GM20431 (cell line): Measurements from ENCODE around the gene ERI2.
"Not testable (repeated sequence)": the region's sequence is repeated elsewhere in the genome, so short reads cannot be mapped to it uniquely, and the experiment has no call there.

Experiments
- in situ Hi-C: fragments of 300-500 bp; cut with MseI, MboI; formaldehyde crosslinking; loops from one replicate; pipeline ENCODE4 v1.15.0; 2020; ENCODE audit warnings: low sequenced_read_pairs; ENCODE audit not compliant: unreplicated experiment

Gene ERI2

DNA sequence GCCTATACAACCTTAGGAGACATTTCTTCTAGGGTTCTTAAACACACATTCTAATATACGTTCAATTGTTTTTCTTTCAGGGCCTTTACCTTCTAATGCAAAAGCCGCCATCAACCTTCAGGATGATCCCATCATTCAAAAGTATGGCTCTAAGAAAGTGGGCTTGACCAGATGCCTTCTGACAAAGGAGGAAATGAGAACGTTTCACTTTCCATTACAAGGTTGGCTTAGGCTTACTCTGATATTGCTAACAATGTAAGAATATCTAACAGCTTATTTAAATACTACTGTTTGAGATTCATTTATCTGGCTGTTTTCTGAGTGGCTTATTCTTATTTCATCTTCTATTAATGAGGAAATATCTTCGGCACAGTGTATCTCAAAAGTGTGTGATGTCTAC is 15.4 kb upstream of the ERI2 start:
- in situ Hi-C loops = no loop called here

DNA sequence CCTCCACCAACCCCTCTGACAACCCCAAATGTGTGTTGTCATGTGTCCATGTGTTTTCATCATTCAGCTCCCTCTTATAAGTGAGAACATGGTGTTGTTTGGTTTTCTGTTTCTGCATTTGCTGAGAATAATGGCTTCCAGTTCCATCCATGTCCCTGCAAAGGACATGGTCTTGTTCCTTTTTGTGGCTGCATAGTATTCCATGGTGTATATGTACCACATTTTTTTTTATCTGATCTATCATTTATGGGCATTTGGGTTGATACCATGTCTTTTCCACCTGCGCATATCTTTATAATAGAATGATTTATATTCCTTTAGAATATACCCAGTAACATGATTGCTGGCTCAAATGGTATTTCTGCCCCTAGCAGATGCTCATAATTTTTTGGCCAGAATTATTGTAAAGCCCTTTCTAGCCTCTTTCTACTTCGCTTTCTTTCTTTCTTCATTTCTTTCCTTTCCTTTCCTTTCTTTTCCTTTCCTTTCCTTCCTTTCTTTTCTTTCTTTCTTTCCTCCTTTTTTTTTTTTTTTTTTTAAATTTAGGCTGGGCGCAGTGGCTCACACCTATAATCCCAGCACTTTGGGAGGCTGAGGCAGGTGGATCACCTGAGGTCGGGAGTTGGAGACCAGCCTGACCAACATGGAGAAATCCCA is 12.8 kb upstream of the ERI2 start:
- in situ Hi-C loops = no loop called here

DNA sequence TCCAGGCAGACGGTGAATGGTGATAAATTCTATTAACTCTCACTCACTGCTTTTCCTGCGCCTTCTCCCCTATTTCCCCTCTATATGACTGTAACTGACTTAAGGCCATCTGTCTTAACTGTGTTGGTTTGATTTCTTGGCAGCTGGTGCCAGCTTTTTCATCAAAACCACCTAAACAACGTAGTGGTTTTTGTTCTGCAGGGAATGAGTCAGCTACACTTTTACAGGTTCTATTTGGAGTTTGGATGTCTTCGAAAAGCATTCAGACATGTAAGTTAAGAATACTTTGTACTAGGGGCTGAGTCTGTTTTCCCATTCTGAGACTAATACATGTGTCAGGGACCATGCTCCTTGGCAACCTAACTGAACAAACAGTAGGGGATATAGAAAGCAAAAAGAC is 8.5 kb upstream of the ERI2 start:
- in situ Hi-C loops = no loop called here

DNA sequence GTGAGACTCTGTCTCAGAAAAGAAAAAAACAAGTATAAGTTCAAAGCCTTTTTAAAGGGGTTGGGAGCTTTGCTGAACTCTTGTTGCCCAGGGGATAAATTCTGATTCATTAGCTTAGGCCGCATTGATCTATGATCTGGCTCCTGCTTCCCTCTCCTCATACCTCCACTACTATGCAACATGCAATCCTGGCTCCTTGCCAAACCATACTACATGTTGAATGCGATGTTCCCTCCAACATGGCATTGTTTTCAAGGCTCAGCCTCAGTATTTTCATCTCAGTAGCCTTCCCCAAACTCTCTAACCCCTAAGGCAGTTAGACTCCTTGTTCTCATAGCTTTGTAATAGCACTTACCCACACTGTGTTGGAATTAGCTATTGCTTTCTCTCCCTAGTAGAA is 6.2 kb upstream of the ERI2 start:
- in situ Hi-C loops = no loop called here

DNA sequence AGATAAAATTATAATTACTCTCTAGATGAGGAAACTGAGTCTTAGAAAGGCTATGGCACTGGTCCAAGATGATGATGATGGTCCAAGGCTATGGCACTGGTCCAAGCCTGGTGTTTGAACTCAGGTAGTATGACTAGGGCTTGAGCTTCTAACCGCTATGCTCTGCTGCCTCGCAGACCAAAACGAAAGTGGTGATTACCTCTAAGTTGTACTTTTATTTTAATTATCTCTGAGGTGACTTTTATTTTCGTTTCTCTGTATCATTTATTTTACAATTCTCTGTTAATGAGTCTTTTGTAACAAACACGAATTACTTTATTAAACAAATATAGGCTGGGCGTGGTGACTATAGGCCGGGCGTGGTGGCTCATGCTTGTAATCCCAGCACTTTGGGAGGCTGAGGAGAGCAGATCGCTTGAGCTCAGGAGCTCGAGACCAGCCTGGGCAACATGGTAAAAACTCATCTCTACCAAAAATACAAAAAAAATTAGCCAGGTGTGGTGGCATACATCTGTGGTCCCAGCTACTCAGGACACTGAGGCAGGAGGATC is 5.7 kb upstream of the ERI2 start:
- in situ Hi-C loops = no loop called here

DNA sequence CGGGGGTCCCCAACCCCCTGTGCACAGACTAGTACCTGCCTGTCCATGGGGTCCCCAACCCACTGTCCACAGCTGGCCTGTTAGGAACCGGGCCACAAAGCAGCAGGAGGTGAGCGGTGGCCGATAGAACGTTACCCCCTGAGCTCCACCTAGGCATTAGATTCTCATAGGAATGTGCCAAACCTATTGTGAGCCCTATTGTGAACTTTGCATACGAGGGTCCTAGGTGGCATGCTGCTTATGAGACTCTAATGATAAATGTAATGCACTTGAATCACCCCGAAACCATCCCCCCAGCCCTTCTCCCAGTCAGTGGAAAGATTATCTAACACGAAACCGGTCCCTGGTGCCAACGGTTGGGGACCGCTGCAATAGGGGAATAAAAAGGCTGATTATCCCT is 1.6 kb upstream of the ERI2 start:
- in situ Hi-C loops = no loop called here

DNA sequence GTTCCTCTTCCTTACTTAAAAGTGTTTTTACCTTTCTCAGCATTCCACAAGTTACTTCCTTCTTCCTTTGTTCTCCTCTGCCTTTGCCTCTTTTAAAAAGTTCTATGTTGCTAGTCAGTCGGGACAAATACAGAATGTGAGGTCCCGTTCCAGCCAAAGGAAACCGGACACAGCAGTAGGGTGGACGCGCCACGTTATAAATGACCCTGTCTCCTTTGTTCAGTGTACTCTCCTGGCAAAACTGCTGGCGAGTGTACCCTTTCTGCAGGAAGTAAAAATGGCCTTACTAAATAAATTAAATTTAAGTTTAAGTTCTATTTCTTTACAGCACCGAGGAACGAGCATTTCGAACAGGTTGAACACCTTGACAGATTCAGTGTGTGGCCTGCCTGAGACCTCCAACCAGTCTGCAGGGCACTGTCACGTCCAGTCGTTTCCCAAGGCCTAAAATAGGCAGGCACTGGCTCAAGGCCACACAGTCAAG is 546 bp downstream of the ERI2 start:
- in situ Hi-C loops = not testable (repeated sequence)

DNA sequence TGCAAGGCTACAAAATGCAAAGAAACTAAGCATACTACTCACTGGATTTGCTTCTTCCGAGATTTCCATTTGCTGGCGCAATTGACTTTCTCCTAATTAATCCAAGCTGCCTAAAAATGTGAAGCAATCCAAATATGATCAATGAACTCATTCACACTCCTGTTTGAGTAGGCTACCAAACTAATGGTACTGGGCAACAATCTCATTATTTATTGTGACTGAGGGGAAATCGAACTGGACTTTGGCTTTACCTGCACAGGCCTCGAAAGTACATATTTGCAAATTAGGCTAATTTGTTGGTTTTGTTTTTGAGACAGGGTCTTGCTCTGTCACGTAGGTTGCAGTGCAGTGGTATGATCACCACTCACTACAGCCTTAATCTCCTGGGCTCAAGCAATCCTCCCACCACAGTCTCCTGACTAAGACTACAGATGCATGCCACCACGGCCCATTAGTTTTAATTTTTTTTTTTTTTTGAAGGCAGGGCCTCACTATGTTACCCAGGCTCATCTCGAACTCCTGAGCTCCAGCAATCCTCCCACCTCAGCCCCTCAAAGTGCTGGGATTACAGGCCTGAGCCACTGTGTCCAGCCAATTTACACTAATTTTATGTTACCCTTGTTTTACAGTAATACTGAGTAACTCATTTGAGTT is 2.6 kb downstream of the ERI2 start:
- in situ Hi-C loops = no loop called here

DNA sequence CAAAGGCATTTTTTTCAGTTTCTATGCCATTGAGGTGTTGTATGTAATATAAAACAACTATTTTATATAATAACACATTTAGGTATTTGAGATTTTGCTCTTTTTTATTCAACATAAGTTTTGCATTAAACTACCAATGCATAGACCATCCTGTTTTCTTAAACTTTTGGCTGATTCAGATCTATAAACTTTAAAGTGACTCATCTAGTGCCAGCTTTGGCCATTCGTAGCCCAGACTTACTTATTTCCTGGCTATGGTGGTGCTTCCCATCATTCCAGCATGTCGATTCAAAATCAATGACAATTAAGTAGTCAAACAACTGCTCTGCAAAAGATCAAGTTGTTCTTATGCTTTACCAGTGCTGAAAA is 3.1 kb downstream of the ERI2 start:
- in situ Hi-C loops = no loop called here

DNA sequence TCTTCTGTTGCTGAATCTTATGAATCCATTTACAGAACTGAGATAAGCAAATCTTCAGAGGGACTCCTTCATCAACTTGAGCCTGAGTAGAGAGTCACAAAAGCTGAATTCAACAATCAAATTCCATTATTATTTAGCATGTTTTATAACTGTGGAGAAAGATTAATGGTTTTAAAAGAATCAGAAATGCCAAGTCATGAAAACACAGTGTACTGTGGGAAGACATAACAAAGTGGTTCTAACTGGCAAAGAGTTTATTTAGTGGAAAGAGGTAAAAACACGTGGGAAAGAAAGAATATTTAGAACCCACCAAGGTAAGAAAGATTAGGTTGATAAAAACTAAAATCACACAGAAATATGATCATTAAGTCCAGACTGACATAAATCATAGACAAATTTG is 5.0 kb downstream of the ERI2 start:
- in situ Hi-C loops = no loop called here

DNA sequence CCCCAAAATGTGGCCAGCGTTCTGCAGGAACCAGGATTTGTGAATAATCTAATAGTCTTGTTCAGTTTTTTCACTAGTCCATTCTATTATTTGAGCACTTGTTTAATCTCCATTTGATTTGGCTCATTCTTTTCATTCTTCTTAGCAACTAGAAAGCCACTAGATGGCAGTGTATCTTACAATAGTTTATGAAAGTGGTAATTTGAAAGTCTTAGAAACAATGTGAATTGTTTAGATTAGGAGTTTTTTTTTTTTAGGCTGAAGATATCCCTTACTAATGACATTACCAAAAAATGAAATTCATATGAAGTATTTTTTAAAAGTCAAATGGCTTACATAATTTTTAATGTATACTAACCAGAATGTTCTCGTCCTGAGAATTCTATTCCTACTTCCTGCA is 6.7 kb downstream of the ERI2 start:
- in situ Hi-C loops = no loop called here

DNA sequence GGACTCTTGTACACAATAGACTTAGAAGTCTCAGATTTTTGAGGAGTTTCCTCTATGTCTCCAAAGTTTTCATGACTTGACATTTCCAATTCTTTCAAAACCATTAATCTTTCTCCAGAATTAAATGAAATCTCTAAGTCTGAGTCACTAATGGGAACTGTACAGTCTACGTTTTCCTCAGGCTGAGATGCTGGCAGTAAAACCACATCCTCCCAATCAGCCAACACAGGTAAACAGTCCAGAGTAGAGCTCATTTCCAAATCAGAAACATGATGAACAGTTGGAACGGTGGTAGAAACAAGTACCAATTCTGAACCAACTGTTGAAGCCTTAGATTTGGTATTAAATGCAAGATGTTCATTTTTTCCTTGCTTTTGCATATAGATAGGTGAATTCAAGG is 7.9 kb downstream of the ERI2 start:
- in situ Hi-C loops = no loop called here

DNA sequence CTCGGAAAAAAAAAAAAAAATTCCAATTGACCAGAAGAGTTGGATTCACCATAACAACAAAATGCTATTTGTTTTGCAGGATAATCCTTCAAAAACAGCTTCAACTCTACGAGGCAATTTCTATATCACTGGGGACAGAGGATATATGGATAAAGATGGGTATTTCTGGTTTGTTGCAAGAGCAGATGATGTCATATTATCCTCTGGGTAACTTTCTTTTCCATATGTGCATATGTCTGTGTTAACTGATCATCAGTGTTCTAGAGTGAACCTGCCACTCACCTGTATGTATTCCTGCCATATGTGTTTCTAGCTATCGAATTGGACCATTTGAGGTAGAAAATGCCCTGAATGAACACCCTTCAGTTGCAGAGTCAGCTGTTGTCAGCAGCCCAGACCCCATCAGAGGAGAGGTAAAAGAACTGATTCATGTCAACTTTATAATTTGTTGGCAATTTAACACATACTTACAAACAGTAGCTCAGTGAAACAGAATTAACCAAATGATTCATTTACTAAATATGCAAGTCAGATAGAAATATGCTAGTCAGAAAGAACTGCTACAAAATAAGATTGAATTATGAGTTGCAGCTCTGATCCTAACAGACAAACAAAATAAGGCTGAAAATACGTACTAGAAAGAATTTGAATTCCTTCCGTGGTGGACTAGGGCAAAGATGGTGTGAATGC is 14.2 kb downstream of the ERI2 start:
- in situ Hi-C loops = no loop called here

DNA sequence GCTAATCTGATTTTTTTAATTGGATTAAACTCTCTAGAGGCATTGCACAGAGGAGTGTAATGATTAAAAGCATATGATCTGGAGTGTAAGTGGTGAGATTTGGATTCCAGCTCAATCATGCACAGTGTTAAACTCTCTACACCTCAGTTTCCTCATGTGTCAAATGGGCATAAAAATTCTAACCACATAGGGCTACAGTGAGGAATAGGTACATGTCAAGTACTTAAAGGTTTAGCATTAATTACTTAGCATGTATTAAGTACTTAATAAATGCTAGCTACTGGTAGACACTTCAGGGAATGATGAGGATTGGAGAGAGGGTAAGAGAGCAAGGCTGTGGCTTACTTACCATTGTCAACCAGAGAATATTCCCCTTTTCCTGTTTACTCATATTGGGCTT is 17.1 kb downstream of the ERI2 start:
- in situ Hi-C loops = no loop called here

DNA sequence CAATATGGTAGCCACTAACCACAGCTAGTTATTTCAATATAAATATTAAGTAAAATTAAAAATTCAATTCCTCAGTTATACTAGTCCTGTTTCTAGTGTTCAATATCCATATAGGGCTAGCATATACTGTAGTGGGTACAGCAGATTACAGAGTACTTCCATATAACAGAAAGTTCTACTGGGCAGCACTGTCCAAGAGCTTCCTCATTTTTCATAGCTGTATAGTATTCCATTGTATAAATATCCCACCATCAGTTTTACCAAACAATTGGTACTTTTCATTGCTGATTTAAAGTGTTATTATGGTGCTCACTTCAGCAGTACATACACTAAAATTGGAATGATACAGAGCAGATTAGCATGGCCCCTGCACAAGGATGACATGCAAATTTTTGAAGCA is 22.1 kb downstream of the ERI2 start:
- in situ Hi-C loops = no loop called here

DNA sequence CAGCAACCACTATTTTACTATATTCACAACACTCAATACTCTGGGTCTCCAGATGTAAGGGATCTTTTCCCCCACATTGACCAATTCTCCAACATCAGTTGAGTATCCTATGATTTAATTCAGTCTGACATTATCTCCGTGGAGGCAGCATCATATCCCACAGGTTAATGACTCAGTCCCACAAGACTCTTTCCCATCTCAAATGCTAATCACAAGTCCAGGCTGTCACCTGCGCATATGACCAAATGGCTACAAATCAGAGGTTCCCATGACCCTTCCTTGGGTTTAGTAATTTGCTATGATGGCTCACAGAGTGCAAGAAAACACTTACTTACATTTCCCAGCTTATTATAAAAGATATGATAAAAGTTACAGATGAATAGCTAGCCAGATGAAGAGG is 23.8 kb downstream of the ERI2 start:
- in situ Hi-C loops = no loop called here

DNA sequence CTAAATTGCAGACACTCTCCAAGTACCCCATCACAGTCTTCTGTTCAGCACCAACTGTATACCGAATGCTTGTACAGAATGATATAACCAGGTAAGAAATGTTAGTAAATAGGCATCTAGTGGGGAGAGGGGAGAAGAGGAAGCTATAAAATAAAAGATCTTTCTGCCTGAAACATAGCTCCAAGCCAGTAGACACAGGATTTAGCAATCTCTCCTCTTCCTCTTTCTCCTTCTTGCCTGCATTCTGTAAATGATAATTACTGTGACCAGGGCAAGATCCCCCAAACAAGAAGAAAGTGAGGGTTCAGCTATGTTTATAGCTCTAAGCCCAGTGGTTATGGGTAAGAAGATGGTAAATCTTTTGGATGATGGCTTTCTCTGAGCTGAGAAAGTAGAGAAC is 24.6 kb downstream of the ERI2 start:
- in situ Hi-C loops = no loop called here

DNA sequence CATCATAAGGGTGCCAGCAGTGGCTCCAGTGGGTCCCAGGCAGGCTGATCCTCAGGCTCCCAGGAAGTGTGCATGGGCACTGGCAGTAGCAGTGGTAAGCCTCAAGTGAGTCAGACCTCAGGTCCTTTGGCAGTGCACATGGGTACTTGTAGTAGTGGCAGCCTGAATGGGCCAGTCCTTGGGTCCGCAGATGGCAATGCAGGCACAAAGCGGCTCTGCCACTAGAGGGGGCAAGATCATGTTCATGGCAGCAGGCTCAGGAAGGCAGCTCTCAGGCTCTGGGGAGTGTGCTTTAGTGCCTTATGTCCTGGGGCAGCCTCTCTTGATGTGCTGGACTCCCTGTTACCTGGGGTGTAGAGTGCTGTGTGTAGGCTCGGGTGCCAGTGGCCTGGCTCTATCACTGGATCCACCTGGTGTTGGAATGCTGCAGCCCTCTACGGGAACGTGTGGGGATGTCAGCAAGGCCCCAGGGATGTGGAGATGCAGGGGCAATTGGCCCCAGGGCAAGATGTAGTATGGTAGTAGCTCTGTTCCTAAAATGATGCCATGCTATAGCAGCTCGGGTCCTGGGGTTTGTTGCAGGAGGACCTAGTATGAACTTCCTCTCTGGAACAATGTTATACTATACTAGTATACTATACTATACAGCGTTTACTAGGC is 31.4 kb downstream of the ERI2 start:
- in situ Hi-C loops = no loop called here

DNA sequence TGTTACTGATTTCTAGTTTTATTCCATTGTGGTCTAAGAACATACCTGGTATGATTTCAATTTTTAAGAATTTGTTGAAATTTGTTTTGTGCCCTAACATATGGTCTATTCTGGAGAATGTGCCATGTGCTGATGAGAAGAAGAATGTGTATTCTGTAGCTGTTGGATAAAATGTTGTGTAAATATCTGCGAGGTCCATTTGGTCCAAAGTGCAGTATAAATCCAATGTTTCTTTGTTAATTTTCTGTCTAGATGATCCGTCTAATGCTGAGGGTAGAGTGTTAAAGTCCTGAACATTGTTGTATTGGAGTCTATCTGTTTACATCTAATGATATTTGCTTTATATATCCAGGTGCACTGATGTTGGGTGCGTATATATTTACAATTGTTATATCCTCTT is 32.6 kb downstream of the ERI2 start:
- in situ Hi-C loops = no loop called here

DNA sequence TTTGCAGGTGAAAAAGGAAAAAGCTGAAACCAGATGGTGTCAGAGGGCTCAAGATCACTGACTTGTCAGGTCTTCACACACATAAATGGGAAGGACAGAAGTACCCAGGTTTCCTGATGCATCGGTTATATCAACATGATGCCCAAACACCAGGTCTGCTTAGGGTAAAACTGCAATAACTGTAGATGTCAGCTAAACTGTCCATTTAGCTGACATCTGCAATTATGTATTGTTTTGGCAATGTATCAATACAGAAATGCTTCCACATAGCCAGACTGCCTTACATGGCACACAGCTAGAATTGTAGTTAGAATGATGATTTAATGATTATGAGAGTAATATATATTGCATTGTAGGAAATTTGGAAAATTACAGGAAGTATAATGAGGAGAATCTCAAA is 37.5 kb downstream of the ERI2 start:
- in situ Hi-C loops = no loop called here

DNA sequence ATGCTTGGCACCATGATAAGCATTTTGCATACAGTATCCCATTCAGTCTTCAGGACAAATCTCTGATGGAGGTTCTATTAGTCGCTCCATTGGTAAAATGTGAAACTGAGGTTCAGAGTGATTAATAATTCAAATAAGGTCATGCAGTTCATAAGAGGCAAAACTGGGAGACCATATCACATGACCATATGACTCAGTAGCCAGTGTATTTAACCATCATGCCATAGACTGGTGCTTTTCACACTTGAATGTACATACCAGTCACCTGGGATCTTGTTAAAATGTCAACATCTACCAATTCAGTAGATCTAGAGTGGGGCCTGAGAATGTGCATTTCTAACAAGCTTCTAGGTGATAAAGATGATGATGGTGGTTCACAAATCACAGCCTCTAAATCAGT is 38.2 kb downstream of the ERI2 start:
- in situ Hi-C loops = no loop called here
